PC-9 (cell line): ENCODE measurements around the gene BCAS3. TPM values are rescaled to one million over a fixed set of nuclear protein-coding genes. Genes with fewer than 3 reads are reported as not detected.

Source experiments
- BruUV-seq: library from RNA; stranded (reverse); fragments of 400-500 nt; replicated peaks from 2 replicates; lab custom pipeline; 2021; lab: Mats Ljungman, UMichigan
- CTCF ChIA-PET: fragments of 300-600 bp; sonication (Branson Sonifier 250); formaldehyde crosslinking; loops from one replicate; lab custom pipeline; 2022; ENCODE audit warnings: antibody characterized with exemption; lab: Charles Lee
- POLR2A ChIA-PET: fragments of 300-600 bp; sonication (Branson Sonifier 250); formaldehyde crosslinking; loops from one replicate; lab custom pipeline; 2022; ENCODE audit warnings: antibody characterized with exemption; ENCODE audit not compliant: unreplicated experiment; lab: Charles Lee
- DNase-seq, 2 experiments: peaks; one replicate each; pipeline versions ENCODE4 v3.0.0 to v3.0.0-alpha.2; 2015 to 2022; ENCODE audit warnings: mixed read lengths in 1 of 2
- H2AFZ ChIP-seq: fragments of 200-600 bp; sonication (generic); 2 replicates; pipeline ENCODE4 v1.8.1; 2017; ENCODE audit warnings: antibody characterized with exemption
- H3F3A ChIP-seq: fragments of 200-600 bp; sonication (generic); 2 replicates; pipeline ENCODE4 v1.8.1; 2017; ENCODE audit warnings: antibody characterized with exemption, mild to moderate bottlenecking, low read depth; ENCODE audit not compliant: insufficient read depth
- H3K27ac ChIP-seq: fragments of 200-600 bp; sonication (generic); 2 replicates; pipeline ENCODE4 v1.6.1; 2016; ENCODE audit warnings: mixed run types
- H3K27me3 ChIP-seq: fragments of 200-600 bp; sonication (generic); 2 replicates; pipeline ENCODE4 v1.6.1; 2016; ENCODE audit warnings: low read depth, mixed run types; ENCODE audit not compliant: insufficient read depth
- H3K36me3 ChIP-seq: fragments of 200-600 bp; sonication (generic); 2 replicates; pipeline ENCODE4 v1.6.1; 2016; ENCODE audit warnings: low read depth, mixed run types
- H3K4me1 ChIP-seq: fragments of 200-600 bp; sonication (generic); replicated peaks from 2 replicates; pipeline ENCODE4 v1.6.1; 2016; ENCODE audit warnings: mixed run types; ENCODE audit not compliant: insufficient read depth
- H3K4me2 ChIP-seq: fragments of 200-600 bp; sonication (generic); 2 replicates; pipeline ENCODE4 v1.6.1; 2017; ENCODE audit warnings: mixed run types
- H3K4me3 ChIP-seq: fragments of 200-600 bp; sonication (generic); 2 replicates; pipeline ENCODE4 v1.6.1; 2016; ENCODE audit warnings: mixed run types
- H3K79me2 ChIP-seq: fragments of 200-600 bp; sonication (generic); 2 replicates; pipeline ENCODE4 v1.6.1; 2017; ENCODE audit warnings: low read depth, mixed run types
- H3K9me2 ChIP-seq: fragments of 200-600 bp; sonication (generic); 2 replicates; pipeline ENCODE4 v1.8.1; 2017; ENCODE audit warnings: mild to moderate bottlenecking; ENCODE audit not compliant: insufficient read depth
- H3K9me3 ChIP-seq: fragments of 200-600 bp; sonication (generic); 2 replicates; pipeline ENCODE4 v1.8.1; 2016; ENCODE audit warnings: low read depth; ENCODE audit not compliant: insufficient read depth
- H4K20me1 ChIP-seq: fragments of 200-600 bp; sonication (generic); 2 replicates; pipeline ENCODE4 v1.8.1; 2017; ENCODE audit not compliant: insufficient read depth
- CTCF ChIP-seq: fragments of 200-600 bp; sonication (generic); conservative IDR thresholded peaks from 2 replicates; pipeline ENCODE4 v1.6.1; 2017; ENCODE audit warnings: mixed run types, antibody characterized with exemption, mild to moderate bottlenecking, moderate library complexity
- EZH2 ChIP-seq: fragments of 200-600 bp; sonication (generic); IDR thresholded peaks from 2 replicates; pipeline ENCODE4 v1.8.0; 2017; ENCODE audit warnings: antibody characterized with exemption, low read depth
- intact Hi-C: fragments of 100-400 bp; cut with micrococcal nuclease; formaldehyde crosslinking; loops from one replicate; pipeline ENCODE4 v1.10.0; 2022; ENCODE audit not compliant: unreplicated experiment
- total RNA-seq: library from RNA; stranded (reverse); gene quantifications from 2 replicates; pipeline ENCODE4 v1.2.3, GENCODE V29; 2021

BCAS3 gene
- total RNA-seq, 1 experiment from 2014 or later = 26.0 TPM

- Histone ChIP-seq H3K79me2 (no peaks in the 10 kb centered on the region), H3K9me3 (no peaks in the 10 kb centered on the region), H3K27ac (no peak overlapping the region), H3K4me2 (no peak overlapping the region), H3K4me1 (no peaks in the 10 kb centered on the region), H3F3A (no peaks in the 10 kb centered on the region), H3K4me3 (no peak overlapping the region), H3K9me2 (no peaks in the 10 kb centered on the region), H4K20me1 (no peaks in the 10 kb centered on the region), H3K36me3 (no peaks in the 10 kb centered on the region), H3K27me3 (no peaks in the 10 kb centered on the region), H2AFZ (no peak overlapping the region)
- CTCF ChIA-PET = no interaction called here
- POLR2A ChIA-PET = no interaction called here
- no peak for DNase-seq
- intact Hi-C loops = no loop called here
- BruUV-seq = no TSS peak
- no peak for TF ChIP-seq EZH2
- TF ChIP-seq CTCF = no peak
Observed at GRCh38 chr17:61322325-61323002, 644.8 kb downstream of the BCAS3 start.

DNA sequence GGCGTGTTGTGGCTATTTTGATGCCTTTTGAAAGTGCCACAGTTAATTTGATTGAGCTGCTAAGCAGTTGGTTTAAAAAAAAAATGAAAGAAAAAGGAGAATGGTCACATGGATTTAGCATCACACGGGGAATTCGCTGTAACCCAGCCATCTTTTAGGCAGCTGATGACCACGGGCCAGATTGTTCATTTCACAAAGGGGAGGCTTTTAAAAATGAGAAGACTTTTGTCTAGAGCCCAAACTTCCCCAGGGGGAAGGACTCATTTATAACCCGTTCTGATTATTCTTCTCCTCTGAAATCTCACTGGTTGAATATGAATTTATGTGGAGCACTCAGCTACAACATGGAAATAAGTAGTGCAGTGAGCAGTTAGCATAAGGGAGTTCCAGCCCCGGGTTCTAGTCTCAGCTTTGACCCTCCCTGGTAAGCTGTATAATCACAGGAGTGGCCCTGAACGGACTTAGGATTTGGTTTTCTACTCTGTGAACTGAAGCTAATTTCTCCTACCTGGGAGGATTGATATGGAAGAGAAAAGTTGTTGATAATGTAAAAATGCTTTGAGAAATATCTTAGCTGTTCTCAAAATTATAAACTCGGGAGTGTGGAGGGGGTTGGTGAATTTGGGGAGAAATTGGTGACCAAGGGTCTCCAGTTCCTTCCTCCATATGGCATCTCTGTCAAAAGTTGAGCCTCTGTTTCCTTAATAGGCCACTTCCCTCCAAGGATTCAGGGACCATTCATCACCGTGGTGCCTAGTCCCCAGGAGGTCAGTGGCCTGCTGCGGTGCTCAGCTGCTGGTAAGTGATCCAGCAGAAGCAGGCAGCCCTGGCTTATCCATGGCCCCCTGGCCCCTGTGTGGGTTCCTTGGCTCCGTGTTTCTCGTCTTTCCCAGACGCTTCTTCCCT, 645.6 kb downstream of the BCAS3 start:
- H3K4me3 ChIP-seq = no peak overlapping the region
- no peaks in the 10 kb centered on the region for H3F3A ChIP-seq
- no peaks in the 10 kb centered on the region for H4K20me1 ChIP-seq
- no peak for DNase-seq
- ChIA-PET POLR2A (no interaction called here), CTCF (no interaction called here)
- no peaks in the 10 kb centered on the region for H3K9me2 ChIP-seq
- H3K79me2 ChIP-seq = no peaks in the 10 kb centered on the region
- no peaks in the 10 kb centered on the region for H3K4me1 ChIP-seq
- no peaks in the 10 kb centered on the region for H3K9me3 ChIP-seq
- H2AFZ ChIP-seq = no peak overlapping the region
- no peaks in the 10 kb centered on the region for H3K36me3 ChIP-seq
- intact Hi-C loops = no loop called here
- TF ChIP-seq EZH2 = no peak
- no peak for TF ChIP-seq CTCF
- H3K27me3 ChIP-seq = no peaks in the 10 kb centered on the region
- H3K4me2 ChIP-seq = no peak overlapping the region
- H3K27ac ChIP-seq = no peak overlapping the region
- no TSS peak for BruUV-seq

- H3K27ac ChIP-seq = no peak overlapping the region
- no peak overlapping the region for H3K4me3 ChIP-seq
- CTCF ChIA-PET = no interaction called here
- H3K4me2 ChIP-seq = no peak overlapping the region
- H3K27me3 ChIP-seq = no peaks in the 10 kb centered on the region
- intact Hi-C loops = no loop called here
- BruUV-seq = no TSS peak
- H3K36me3 ChIP-seq = no peaks in the 10 kb centered on the region
- H4K20me1 ChIP-seq = no peaks in the 10 kb centered on the region
- no peaks in the 10 kb centered on the region for H3F3A ChIP-seq
- no peak for TF ChIP-seq CTCF
- no peak for TF ChIP-seq EZH2
- H3K4me1 ChIP-seq = no peaks in the 10 kb centered on the region
- POLR2A ChIA-PET = no interaction called here
- H2AFZ ChIP-seq = no peak overlapping the region
- no peaks in the 10 kb centered on the region for H3K9me2 ChIP-seq
- no peaks in the 10 kb centered on the region for H3K79me2 ChIP-seq
- DNase-seq = no peak
- no peaks in the 10 kb centered on the region for H3K9me3 ChIP-seq
Observed at GRCh38 chr17:61323909-61324868, 646.5 kb downstream of the BCAS3 start.
